Calu3 (cell line): ENCODE data around the gene SRSF5. TPM values are rescaled to one million over a fixed set of nuclear protein-coding genes. Genes with fewer than 3 reads are reported as not detected.
A peak's percentile ranks its signal among the peaks of the same experiment; 100 is the strongest.

Experiments
- BruUV-seq: library from RNA; stranded (reverse); fragments of 400-500 nt; replicated peaks from 2 replicates; lab custom pipeline; 2021; lab: Mats Ljungman, UMichigan
- CTCF ChIA-PET: fragments of 300-600 bp; sonication (Branson Sonifier 250); formaldehyde crosslinking; loops from one replicate; lab custom pipeline; 2022; ENCODE audit warnings: antibody characterized with exemption; lab: Charles Lee
- DNase-seq: peaks from one replicate; pipeline ENCODE4 v3.0.0; 2022
- H3K27ac Mint-ChIP-seq: one replicate; pipeline ENCODE4 v1.8.0; 2022; ENCODE audit warnings: mixed read lengths; ENCODE audit not compliant: unreplicated experiment
- H3K27me3 Mint-ChIP-seq: one replicate; pipeline ENCODE4 v1.8.0; 2022; ENCODE audit warnings: mixed read lengths; ENCODE audit not compliant: unreplicated experiment
- H3K36me3 Mint-ChIP-seq: one replicate; pipeline ENCODE4 v1.8.0; 2022; ENCODE audit warnings: mild to moderate bottlenecking, moderate library complexity, mixed read lengths; ENCODE audit not compliant: insufficient read depth, unreplicated experiment
- H3K4me1 Mint-ChIP-seq: one replicate; pipeline ENCODE4 v1.8.0; 2022; ENCODE audit warnings: mild to moderate bottlenecking, low read depth, mixed read lengths; ENCODE audit not compliant: unreplicated experiment
- H3K4me3 Mint-ChIP-seq: one replicate; pipeline ENCODE4 v1.8.0; 2022; ENCODE audit warnings: mild to moderate bottlenecking, low read depth, moderate library complexity, mixed read lengths; ENCODE audit not compliant: unreplicated experiment
- H3K9me3 Mint-ChIP-seq: one replicate; pipeline ENCODE4 v1.8.0; 2022; ENCODE audit warnings: low read depth, mixed read lengths; ENCODE audit not compliant: unreplicated experiment
- CTCF ChIP-seq: fragments of 200-600 bp; IDR thresholded peaks from one replicate; pipeline ENCODE4 v1.8.0; 2022; ENCODE audit warnings: antibody characterized with exemption; ENCODE audit not compliant: unreplicated experiment
- intact Hi-C: fragments of 100-400 bp; cut with micrococcal nuclease; formaldehyde crosslinking; loops from one replicate; pipeline ENCODE4 v1.10.0; 2022; ENCODE audit not compliant: unreplicated experiment
- total RNA-seq: library from RNA; stranded (reverse); gene quantifications from 2 replicates; pipeline ENCODE4 v1.2.3, GENCODE V29; 2022

The SRSF5 gene
- total RNA-seq, 1 experiment from 2014 or later = 256 TPM

- intact Hi-C loops = no loop called here
- Mint-ChIP-seq H3K4me3 (no peak within 1 kb of the TSS), H3K27me3 (no peaks in the 10 kb centered on the region), H3K27ac (no peak within 1 kb of the TSS), H3K4me1 (peaks cover 8% of the 10 kb centered on the region), H3K9me3 (no peaks in the 10 kb centered on the region), H3K36me3 (peaks cover 10% of the 10 kb centered on the region)
- no TSS peak for BruUV-seq
- CTCF ChIA-PET = no interaction called here
- TF ChIP-seq CTCF = no peak
- DNase-seq = no peak
Measured at GRCh38 chr14:69796797-69797500, 30.0 kb downstream of the SRSF5 start, which contains the start of gene SLC10A1. Gene SLC10A1 (minus strand): TSS chr14:69797241. CDS start chr14:69797155, 86 bp downstream.

GRCh38 chr14:69797573-69798338 lies 30.8 kb downstream of the SRSF5 start:
- CTCF ChIA-PET = no interaction called here
- Mint-ChIP-seq H3K4me3 (no peak overlapping the region), H3K27ac (no peak overlapping the region), H3K36me3 (peaks cover 10% of the 10 kb centered on the region), H3K27me3 (no peaks in the 10 kb centered on the region), H3K4me1 (peaks cover 8% of the 10 kb centered on the region), H3K9me3 (no peaks in the 10 kb centered on the region)
- TF ChIP-seq CTCF = no peak
- intact Hi-C loops = no loop called here
- DNase-seq = peak; percentile 6
- no TSS peak for BruUV-seq

- no peak for DNase-seq
- Mint-ChIP-seq H3K27ac (no peak overlapping the region), H3K27me3 (no peaks in the 10 kb centered on the region), H3K4me3 (no peak overlapping the region), H3K9me3 (no peaks in the 10 kb centered on the region), H3K4me1 (peaks cover 8% of the 10 kb centered on the region), H3K36me3 (peaks cover 10% of the 10 kb centered on the region)
- TF ChIP-seq CTCF = no peak
- CTCF ChIA-PET = no interaction called here
- intact Hi-C loops = no loop called here
- no TSS peak for BruUV-seq
Measured at GRCh38 chr14:69798339-69798735, 31.4 kb downstream of the SRSF5 start.

- CTCF ChIA-PET = no interaction called here
- H3K27ac Mint-ChIP-seq = no peak overlapping the region
- BruUV-seq = no TSS peak
- no peak for DNase-seq
- no peaks in the 10 kb centered on the region for H3K36me3 Mint-ChIP-seq
- H3K4me3 Mint-ChIP-seq = no peak overlapping the region
- H3K27me3 Mint-ChIP-seq = no peaks in the 10 kb centered on the region
- no peaks in the 10 kb centered on the region for H3K4me1 Mint-ChIP-seq
- no peaks in the 10 kb centered on the region for H3K9me3 Mint-ChIP-seq
- no peak for TF ChIP-seq CTCF
- intact Hi-C loops = no loop called here
Measured at GRCh38 chr14:69803753-69804152, 36.8 kb downstream of the SRSF5 start.
